Measurements from ENCODE around the gene TM9SF1. TPM values are rescaled to one million over a fixed set of nuclear protein-coding genes. Genes with fewer than 3 reads are reported as not detected.

TM9SF1 gene
- total and polyA plus RNA-seq, 2 of the 13 experiments (the other 11 are each of a cell fraction or from before 2014, with no cell fraction given) = 83.2 to 110 TPM

- TF ChIP-seq PITX1 (CRISPR knock-in tag; IDR thresholded peaks at IDR 0.05) = peak; percentile 97
- TF ChIP-seq ZZZ3 (CRISPR knock-in tag; IDR thresholded peaks at IDR 0.05; ENCODE audit: borderline replicate concordance) = peak; percentile 97
- TF ChIP-seq ZNF230 (CRISPR knock-in tag; IDR thresholded peaks at IDR 0.05) = peak; percentile 99
- peak; percentile 90; the same call in 1 of the 2 replicates for TF ChIP-seq FIP1L1 (IDR thresholded peaks at IDR 0.05; ENCODE audit: borderline replicate concordance, insufficient read depth, low read depth, low read length)
- no peak; the same call in 1 of the 2 replicates for TF ChIP-seq IRF9 (CRISPR knock-in tag; IDR thresholded peaks at IDR 0.05; ENCODE audit: borderline replicate concordance)
- no peak for TF ChIP-seq ZUFSP (CRISPR knock-in tag; IDR thresholded peaks at IDR 0.05; ENCODE audit: borderline replicate concordance)
- TF ChIP-seq SIN3B (IDR thresholded peaks at IDR 0.05; ENCODE audit: low read length) = peak; percentile 82
- TF ChIP-seq SNAPC2 (CRISPR knock-in tag; IDR thresholded peaks at IDR 0.05) = peak; percentile 97
- TF ChIP-seq NBN (conservative IDR thresholded peaks at IDR 0.05) = no peak
- TF ChIP-seq KAT7 (CRISPR knock-in tag; IDR thresholded peaks at IDR 0.05; ENCODE audit: borderline replicate concordance) = peak; percentile 99
- no peak for TF ChIP-seq TCF12 (IDR thresholded peaks at IDR 0.05)
- peak; percentile 77; the same call in 1 of the 2 replicates for TF ChIP-seq TCF12 (CRISPR knock-in tag; IDR thresholded peaks at IDR 0.05)
- peak; percentile 70 for TF ChIP-seq HNF4A (CRISPR knock-in tag; IDR thresholded peaks at IDR 0.05)
- TF ChIP-seq ZNF790 (CRISPR knock-in tag; IDR thresholded peaks at IDR 0.05; ENCODE audit: borderline replicate concordance) = peak; percentile 83; the same call in 1 of the 2 replicates
- TF ChIP-seq CEBPB (IDR thresholded peaks at IDR 0.05; ENCODE audit: borderline replicate concordance, low read depth, low read length) = peak; percentile 100
- peak; percentile 98 for TF ChIP-seq KMT2B (CRISPR knock-in tag; IDR thresholded peaks at IDR 0.05)
- TF ChIP-seq ZNF7 (CRISPR knock-in tag; IDR thresholded peaks at IDR 0.05) = peak; percentile 22; the same call in 1 of the 2 replicates
- TF ChIP-seq DMAP1 (CRISPR knock-in tag; IDR thresholded peaks at IDR 0.05) = peak; percentile 98
- TF ChIP-seq ZNF740 (CRISPR knock-in tag; IDR thresholded peaks at IDR 0.05) = peak; percentile 69; the same call in 1 of the 2 replicates
- TF ChIP-seq NR2F6 (IDR thresholded peaks at IDR 0.05) = peak; percentile 18; the same call in 1 of the 2 replicates
- peak; percentile 78 for TF ChIP-seq NR2F6 (CRISPR knock-in tag; IDR thresholded peaks at IDR 0.05)
- peak; percentile 99 for TF ChIP-seq TAF1 (CRISPR knock-in tag; IDR thresholded peaks at IDR 0.05)
- TF ChIP-seq CCAR2 (optimal IDR thresholded peaks at IDR 0.05; ENCODE audit: low read depth, low read length) = peak; percentile 91
- TF ChIP-seq ARHGAP35 (CRISPR knock-in tag; IDR thresholded peaks at IDR 0.05; ENCODE audit: borderline replicate concordance) = peak; percentile 99
- peak; percentile 94 for TF ChIP-seq DRAP1 (CRISPR knock-in tag; IDR thresholded peaks at IDR 0.05)
- TF ChIP-seq ZKSCAN8 (CRISPR knock-in tag; IDR thresholded peaks at IDR 0.05; ENCODE audit: borderline replicate concordance) = peak; percentile 97
- peak; percentile 88; the same call in 1 of the 2 replicates for TF ChIP-seq ZNF552 (CRISPR knock-in tag; IDR thresholded peaks at IDR 0.05; ENCODE audit: borderline replicate concordance)
- TF ChIP-seq SMAD9 (CRISPR knock-in tag; IDR thresholded peaks at IDR 0.05) = no peak
These were observed 20.5 kb upstream of the TM9SF1 start, which contains the start of gene MDP1 (continued) for GRCh38 chr14:24215495-24216344.
